ENCODE data around the gene GPC1. TPM values are rescaled to one million over a fixed set of nuclear protein-coding genes. Genes with fewer than 3 reads are reported as not detected.

The GPC1 gene
- total and polyA plus RNA-seq, 2 donors (not counting 3 experiments of a cell fraction or from before 2014, with no cell fraction given) = 9.6 to 31.1 TPM

DNA sequence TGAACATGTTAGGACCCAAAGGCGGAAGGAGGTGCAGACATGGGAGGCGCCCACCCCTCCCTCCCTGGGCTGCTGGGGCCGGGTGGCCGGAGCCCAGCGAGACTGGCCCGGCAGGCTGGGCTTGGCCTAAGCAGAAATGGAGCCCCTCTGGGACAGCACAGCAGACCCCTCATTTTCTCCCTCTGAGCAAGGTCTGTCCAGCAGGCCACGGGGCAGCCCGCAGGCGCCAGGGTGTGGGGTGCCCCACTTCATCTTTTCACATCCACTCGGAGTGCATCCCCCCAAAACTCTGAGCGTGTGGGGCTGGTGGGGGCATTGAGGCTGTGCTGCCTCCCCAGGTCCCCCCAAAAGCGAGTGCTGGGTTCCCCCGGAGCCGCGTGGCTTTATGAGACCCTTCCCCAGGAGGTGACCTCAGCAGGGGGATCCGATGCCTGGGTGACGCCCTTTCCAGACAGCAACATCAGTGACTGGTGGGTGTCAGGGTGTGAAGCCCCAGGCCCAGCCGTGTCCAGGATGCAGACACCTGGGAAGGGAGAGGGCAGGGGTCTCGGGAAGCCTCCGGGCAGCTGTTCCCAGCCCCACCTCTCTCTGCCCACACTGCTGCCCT lies 36.7 kb upstream of the GPC1 start:
- BruUV-seq (replicated peaks) = no TSS peak
- ChIA-PET POLR2A (no interaction called here), CTCF (no interaction called here)
- H3K9me1 ChIP-seq (replicated peaks; ENCODE audit: control insufficient read depth, extremely low read depth, insufficient read depth, low read length) = no peaks in the 10 kb centered on the region
- H3K9ac ChIP-seq (replicated peaks; ENCODE audit: extremely low read depth, insufficient read depth, low read length) = no peak overlapping the region
- no peaks in the 10 kb centered on the region for H3K79me2 ChIP-seq (ENCODE audit: control insufficient read depth, insufficient read depth, low read length)
- H3K4me2 ChIP-seq (ENCODE audit: insufficient read depth, low read length) = no peak overlapping the region
- no peaks in the 10 kb centered on the region for H3K27me3 ChIP-seq (ENCODE audit: control insufficient read depth in 2 of 2, insufficient read depth in 2 of 2, low read length in 2 of 2)
- TF ChIP-seq, protein P1, sequence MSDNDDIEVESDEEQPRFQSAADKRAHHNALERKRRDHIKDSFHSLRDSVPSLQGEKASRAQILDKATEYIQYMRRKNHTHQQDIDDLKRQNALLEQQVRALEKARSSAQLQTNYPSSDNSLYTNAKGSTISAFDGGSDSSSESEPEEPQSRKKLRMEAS (IDR thresholded peaks at IDR 0.05; ENCODE audit: insufficient read depth, insufficient read length) = no peak
- TF ChIP-seq MYC (IDR thresholded peaks at IDR 0.05; ENCODE audit: low read depth, low read length) (no peak), FOS (IDR thresholded peaks at IDR 0.05; ENCODE audit: borderline replicate concordance, insufficient read depth, low read length) (no peak)
- no peak overlapping the region for H3K27ac ChIP-seq (ENCODE audit: insufficient read depth, low read depth, low read length)
- no peaks in the 10 kb centered on the region for H4K20me1 ChIP-seq (replicated peaks; ENCODE audit: control insufficient read depth, extremely low read depth, insufficient read depth, low read length)
- DNase-seq (ENCODE audit: low read depth, low spot score) (no peak), FAIRE-seq (no peak)
- intact Hi-C loops (cut with micrococcal nuclease) = no loop called here
- H3K4me1 ChIP-seq (ENCODE audit: control insufficient read depth, extremely low read depth, insufficient read depth, low read length) = no peaks in the 10 kb centered on the region
- no peak overlapping the region for H2AFZ ChIP-seq (ENCODE audit: low read depth, low read length)
- dilution Hi-C loops (cut with MboI; ENCODE audit: extremely low pct_ligation_motif_present, low sequenced_read_pairs) = no loop called here
- no peaks in the 10 kb centered on the region for H3K9me3 ChIP-seq (replicated peaks; ENCODE audit: control insufficient read depth, insufficient read depth, low read length)
- H3K4me3 ChIP-seq (replicated peaks in 1 of 3; ENCODE audit: insufficient read depth in 1 of 3, low read depth in 1 of 3, low read length in 3 of 3) = no peak overlapping the region
- no peaks in the 10 kb centered on the region for H3K36me3 ChIP-seq (ENCODE audit: control insufficient read depth in 2 of 2, extremely low read depth in 1 of 2, insufficient read depth in 2 of 2, low read length in 2 of 2)

DNA sequence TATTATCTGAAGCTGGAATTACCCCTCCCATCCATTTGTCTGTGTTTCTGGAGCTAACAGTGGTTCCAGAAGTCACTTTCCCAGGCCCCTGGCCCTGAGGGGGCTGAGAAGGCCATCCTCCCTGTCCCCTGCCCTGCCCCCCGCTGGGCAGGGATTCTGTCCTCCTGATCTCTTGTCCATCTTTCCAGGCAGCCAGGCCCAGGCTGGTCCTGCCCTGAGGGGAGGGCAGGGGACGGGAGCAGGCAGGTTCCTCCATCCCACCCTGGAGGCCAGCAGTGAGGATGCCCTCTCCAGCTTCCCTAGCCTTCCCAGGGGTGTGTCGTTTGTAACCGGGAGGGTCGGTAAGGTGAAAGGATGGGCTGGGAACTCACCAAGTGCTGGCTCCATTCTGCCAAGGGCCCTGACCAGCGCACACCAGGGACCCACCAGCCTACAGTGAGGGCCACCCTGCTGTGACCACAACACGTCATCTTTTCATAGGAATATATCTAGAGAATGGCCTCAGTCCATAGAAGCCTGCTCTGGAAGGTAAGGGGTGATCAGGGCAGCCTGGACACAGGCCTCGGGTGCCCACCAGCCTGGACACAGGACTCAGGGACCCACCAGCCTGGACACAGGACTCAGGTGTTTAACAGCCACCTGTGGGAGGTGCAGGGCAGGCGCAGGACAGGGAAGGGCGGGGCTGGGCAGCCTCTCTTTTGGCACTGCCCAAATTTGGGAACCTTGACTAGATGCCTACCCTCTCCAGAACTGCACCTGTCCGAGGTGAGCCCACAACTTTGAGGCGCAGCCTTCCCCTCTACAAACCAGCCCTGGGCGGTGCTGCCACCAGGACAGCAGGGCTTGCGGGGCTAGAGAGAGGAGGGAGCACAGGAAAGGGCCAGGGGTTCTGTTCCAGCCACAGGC lies 35.8 kb upstream of the GPC1 start:
- Histone ChIP-seq H3K4me3 (replicated peaks in 1 of 3; ENCODE audit: insufficient read depth in 1 of 3, low read depth in 1 of 3, low read length in 3 of 3) (no peak overlapping the region), H3K9ac (replicated peaks; ENCODE audit: extremely low read depth, insufficient read depth, low read length) (no peak overlapping the region), H3K9me1 (replicated peaks; ENCODE audit: control insufficient read depth, extremely low read depth, insufficient read depth, low read length) (no peaks in the 10 kb centered on the region), H3K9me3 (replicated peaks; ENCODE audit: control insufficient read depth, insufficient read depth, low read length) (no peaks in the 10 kb centered on the region), H3K4me1 (ENCODE audit: control insufficient read depth, extremely low read depth, insufficient read depth, low read length) (no peaks in the 10 kb centered on the region), H3K36me3 (ENCODE audit: control insufficient read depth in 2 of 2, extremely low read depth in 1 of 2, insufficient read depth in 2 of 2, low read length in 2 of 2) (no peaks in the 10 kb centered on the region), H3K79me2 (ENCODE audit: control insufficient read depth, insufficient read depth, low read length) (no peaks in the 10 kb centered on the region), H2AFZ (ENCODE audit: low read depth, low read length) (no peak overlapping the region), H3K27ac (ENCODE audit: insufficient read depth, low read depth, low read length) (no peak overlapping the region), H3K27me3 (ENCODE audit: control insufficient read depth in 2 of 2, insufficient read depth in 2 of 2, low read length in 2 of 2) (no peaks in the 10 kb centered on the region), H3K4me2 (ENCODE audit: insufficient read depth, low read length) (no peak overlapping the region), H4K20me1 (replicated peaks; ENCODE audit: control insufficient read depth, extremely low read depth, insufficient read depth, low read length) (no peaks in the 10 kb centered on the region)
- ChIA-PET POLR2A (no interaction called here), CTCF (no interaction called here)
- intact Hi-C loops (cut with micrococcal nuclease) (no loop called here), dilution Hi-C loops (cut with MboI; ENCODE audit: extremely low pct_ligation_motif_present, low sequenced_read_pairs) (no loop called here)
- BruUV-seq (replicated peaks) = no TSS peak
- TF ChIP-seq GATA2 (IDR thresholded peaks at IDR 0.05; ENCODE audit: insufficient read depth, insufficient read length, low read depth, low read length) (no peak), MYC (IDR thresholded peaks at IDR 0.05; ENCODE audit: low read depth, low read length) (no peak), JUN (IDR thresholded peaks at IDR 0.05; ENCODE audit: borderline replicate concordance, insufficient read depth, insufficient read length, low read depth) (no peak), FOS (IDR thresholded peaks at IDR 0.05; ENCODE audit: borderline replicate concordance, insufficient read depth, low read length) (no peak), CTCF (IDR thresholded peaks at IDR 0.05; ENCODE audit: extremely low read depth in 1 of 2, insufficient read depth in 1 of 2, low read depth in 1 of 2, low read length in 2 of 2) (no peak), EZH2 (IDR thresholded peaks at IDR 0.05; ENCODE audit: borderline replicate concordance, low read depth, low read length, severe bottlenecking) (no peak)
- TF ChIP-seq, protein P1 (IDR thresholded peaks at IDR 0.05; ENCODE audit: insufficient read depth, insufficient read length) = no peak
- DNase-seq (ENCODE audit: low read depth, low spot score) (no peak), FAIRE-seq (no peak)
